GM20000 (cell line): ENCODE data around the gene CHRNB4.
A peak's percentile ranks its signal among the peaks of the same experiment; 100 is the strongest.

Experiments used
- DNase-seq: peaks from one replicate; pipeline ENCODE4 v3.0.0; 2012; ENCODE audit warnings: low spot score
- TF ChIP-seq, protein P1 (sequence below): IDR thresholded peaks from 2 replicates; pipeline ENCODE4 v1.5.1; 2012; ENCODE audit warnings: mild to moderate bottlenecking, control low read depth; ENCODE audit errors: extremely low read depth, missing control alignments

CHRNB4 gene

DNA sequence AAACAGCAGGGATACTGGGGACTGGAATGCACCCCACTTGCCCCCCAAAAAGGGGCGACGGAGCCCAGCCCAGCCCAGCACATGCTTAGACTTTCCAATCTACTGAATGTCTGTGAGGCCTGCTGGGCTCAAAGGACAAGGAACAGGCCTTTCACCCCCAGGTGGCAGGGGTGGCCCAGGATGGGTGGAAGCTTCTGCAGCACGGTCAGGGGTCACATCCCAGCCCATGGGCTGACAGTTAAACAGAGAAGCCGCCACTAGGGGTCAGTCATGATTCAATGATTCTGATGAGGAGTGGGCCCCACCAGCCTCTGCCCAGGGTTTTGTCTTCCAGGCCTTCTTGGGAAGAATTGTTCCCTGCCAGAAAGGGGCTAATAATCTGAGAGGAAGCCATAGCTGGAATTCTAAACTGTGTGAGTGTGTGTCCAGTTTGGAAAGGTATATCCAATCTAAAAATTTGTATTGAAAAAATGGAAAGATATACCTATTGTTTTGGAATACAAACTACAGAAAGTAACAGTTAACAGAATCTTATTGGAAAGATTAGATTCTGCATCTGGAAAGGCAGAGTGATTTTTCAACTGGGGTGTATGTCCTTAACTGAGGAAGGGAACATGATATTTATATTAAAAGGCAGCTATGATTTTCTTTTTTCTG, 2.2 kb downstream of the CHRNB4 start:
- DNase-seq, result peak; percentile 81
- TF ChIP-seq, protein P1, sequence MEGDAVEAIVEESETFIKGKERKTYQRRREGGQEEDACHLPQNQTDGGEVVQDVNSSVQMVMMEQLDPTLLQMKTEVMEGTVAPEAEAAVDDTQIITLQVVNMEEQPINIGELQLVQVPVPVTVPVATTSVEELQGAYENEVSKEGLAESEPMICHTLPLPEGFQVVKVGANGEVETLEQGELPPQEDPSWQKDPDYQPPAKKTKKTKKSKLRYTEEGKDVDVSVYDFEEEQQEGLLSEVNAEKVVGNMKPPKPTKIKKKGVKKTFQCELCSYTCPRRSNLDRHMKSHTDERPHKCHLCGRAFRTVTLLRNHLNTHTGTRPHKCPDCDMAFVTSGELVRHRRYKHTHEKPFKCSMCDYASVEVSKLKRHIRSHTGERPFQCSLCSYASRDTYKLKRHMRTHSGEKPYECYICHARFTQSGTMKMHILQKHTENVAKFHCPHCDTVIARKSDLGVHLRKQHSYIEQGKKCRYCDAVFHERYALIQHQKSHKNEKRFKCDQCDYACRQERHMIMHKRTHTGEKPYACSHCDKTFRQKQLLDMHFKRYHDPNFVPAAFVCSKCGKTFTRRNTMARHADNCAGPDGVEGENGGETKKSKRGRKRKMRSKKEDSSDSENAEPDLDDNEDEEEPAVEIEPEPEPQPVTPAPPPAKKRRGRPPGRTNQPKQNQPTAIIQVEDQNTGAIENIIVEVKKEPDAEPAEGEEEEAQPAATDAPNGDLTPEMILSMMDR, result peak; percentile 10

DNA sequence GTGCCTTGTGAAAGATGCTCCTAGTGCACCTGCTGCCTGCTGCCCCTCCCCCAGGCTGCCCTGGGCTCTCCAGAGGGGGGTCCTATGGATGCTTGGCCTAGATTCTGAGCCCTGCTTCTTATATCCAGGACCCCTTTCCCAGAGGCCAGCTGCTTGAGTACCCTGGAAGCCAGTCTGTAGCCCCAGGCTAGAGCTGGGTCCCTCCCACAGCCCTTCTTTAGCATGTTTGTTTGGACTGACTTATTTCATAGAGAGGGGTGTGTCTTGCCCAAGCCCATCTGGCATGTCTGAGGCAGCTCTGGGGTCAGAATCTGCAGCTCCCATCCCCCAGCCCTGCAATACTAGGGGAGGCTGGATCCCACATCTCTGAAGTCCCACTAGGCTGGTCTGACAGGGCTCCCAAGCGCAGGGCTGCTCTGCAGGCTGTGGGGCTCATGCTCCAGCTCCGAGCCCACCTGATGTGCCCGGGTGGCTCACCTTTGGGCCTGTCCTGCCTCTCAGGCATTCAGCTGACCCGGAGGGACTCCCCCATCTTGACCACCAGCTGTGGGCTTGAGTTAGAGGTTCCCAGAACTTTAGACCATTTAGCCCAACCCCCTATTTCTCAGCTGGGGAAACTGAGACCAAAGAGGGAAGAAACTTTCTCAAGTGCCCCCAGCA, 3.1 kb downstream of the CHRNB4 start:
- DNase-seq, result no peak
- TF ChIP-seq, protein P1, result no peak

DNA sequence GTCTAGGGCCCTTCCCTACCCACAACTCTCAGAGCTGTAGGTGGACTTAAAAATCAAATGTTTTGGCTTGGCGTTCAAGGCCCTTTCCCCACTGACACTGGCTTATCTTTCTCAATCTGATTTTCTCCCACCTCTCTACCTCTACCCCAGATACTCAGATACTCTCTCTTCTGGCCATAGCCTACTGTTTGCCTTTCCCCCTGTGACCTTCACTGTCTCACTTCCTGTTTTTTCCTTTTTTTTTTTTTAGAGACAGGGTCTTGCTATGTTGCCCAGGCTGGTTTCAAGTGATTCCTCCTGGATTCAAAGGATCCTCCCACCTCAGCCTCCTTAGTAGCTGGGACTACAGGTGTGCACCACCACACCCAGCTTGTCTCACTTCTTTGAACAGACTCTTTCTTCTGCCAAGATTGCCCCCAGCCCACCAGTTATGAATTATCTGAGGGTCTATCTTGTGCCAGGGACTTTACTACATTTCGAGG, 4.6 kb downstream of the CHRNB4 start:
- no peak for DNase-seq
- TF ChIP-seq, protein P1, result no peak

DNA sequence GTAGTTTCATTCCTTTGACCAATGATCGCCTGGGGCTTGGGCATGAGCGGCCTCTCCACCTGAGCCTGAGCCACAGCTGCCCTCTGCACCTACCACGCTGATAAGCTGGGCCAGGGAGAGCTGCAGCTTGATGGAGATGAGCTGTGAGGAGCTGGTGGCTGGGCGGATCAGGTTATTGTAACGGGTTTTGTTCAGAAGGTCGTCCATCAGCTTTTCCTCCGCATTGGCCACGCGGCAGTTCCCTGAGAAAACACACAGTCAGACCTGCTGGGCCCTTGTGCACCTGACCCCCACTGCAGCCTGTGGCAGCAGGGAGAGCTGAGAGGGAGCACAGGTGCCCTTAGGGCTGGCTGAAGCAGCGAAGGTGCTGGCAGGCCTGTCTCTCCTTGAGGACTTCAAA, 5.7 kb downstream of the CHRNB4 start:
- TF ChIP-seq, protein P1, result no peak
- no peak for DNase-seq

DNA sequence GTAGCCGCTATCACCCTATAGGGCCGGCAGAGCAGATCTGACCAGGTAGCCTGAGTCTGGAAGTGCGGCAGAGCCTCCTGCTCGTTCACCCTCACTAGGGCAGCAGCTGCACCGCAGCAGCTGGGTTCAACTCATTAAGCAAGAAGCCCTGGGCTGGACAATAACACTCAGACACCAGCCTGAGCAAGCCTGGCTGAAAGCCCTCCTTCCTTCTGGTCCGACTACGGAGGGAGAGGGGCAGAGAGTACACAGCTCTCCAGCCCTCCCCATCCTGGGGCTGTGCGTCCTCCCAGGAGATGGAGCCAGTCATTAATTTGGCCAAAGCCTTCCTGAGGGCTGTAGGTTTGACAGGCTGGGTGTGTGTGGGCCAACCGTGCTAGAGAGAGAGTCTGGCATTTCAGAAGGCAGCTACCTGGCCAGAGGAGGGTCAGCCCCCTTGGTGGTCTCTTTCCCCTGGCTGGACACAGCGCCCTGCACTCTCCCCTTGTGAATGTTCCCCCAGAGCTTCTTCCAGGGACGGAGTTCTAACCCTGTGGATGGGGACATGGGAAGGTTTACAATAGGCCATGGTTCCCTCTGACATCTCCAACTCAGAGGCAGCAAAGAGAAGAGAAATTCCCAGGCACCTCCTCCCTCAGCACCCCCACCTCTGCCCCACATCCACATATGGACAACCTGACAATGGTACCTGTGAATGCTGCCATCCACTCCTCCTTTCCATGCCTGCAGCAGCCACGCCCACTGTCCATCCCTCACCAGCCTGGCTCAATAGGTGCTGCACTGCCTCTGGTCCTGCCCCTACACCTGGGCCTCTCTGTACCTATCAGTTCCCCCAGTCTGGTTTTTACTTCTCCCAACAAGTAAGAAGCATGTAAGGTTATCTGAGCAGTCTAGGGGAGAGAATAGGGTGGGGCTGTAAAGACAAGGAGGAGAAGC, 6.5 kb downstream of the CHRNB4 start:
- TF ChIP-seq, protein P1, result no peak
- DNase-seq, result no peak

DNA sequence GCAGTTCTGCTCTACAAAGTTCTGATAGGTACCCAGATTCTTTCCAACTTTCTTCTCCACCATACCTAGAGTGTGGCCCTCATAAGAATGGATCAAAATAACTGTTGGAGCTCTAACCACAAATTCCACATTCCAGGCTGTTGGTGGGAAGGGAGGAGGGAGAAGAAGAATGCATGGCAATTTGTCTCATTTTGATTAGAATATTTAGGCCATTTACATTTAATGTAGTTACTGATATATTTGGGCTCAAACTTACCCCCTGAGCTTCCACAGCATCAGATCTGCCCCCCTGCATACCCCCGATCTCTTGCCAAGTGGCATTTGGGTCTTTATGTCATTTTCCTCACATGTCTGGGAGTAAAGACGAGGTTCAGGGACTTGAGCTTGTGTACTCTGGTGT, 7.7 kb downstream of the CHRNB4 start:
- TF ChIP-seq, protein P1, result no peak
- DNase-seq, result no peak
